Mammary epithelial cell (primary cell): Measurements from ENCODE around the gene COPRS.
"Not testable (repeated sequence)": the region's sequence is repeated elsewhere in the genome, so short reads cannot be mapped to it uniquely, and the experiment has no call there.

Experiments
- CTCF ChIP-seq, 2 donors: IDR thresholded peaks in 1 of 2; conservative IDR thresholded peaks in 1 of 2; 2 replicates each; pipeline ENCODE4 v1.5.1; 2011 to 2012; ENCODE audit warnings: inconsistent platforms in 2 of 2, low read length in 2 of 2, mild to moderate bottlenecking in 2 of 2, control low read depth in 1 of 2, low read depth in 1 of 2; ENCODE audit not compliant: insufficient read depth in 1 of 2; ENCODE audit errors: extremely low read depth in 1 of 2
- EZH2 ChIP-seq: IDR thresholded peaks from 2 replicates; pipeline ENCODE4 v1.6.1; 2012; ENCODE audit warnings: low read length, inconsistent platforms, borderline replicate concordance

- not testable (repeated sequence) for TF ChIP-seq CTCF (conservative IDR thresholded peaks at IDR 0.05 in 1 of 2, IDR thresholded peaks at IDR 0.05 in 1 of 2; ENCODE audit: extremely low read depth in 1 of 2, insufficient read depth in 1 of 2, low read depth in 1 of 2, low read length in 2 of 2); EZH2
These were observed 30.1 kb downstream of the COPRS start for GRCh38 chr17:31828955-31829354.
